K562 (cell line): ENCODE measurements around the gene AGAP3. TPM values are rescaled to one million over a fixed set of nuclear protein-coding genes. Genes with fewer than 3 reads are reported as not detected.

Experiments used
- ATAC-seq: fragments of 200-7000 bp; cut with Tn5 transposase; 3 replicates; pipeline ENCODE4 v1.9.1; 2020; ENCODE audit warnings: moderate library complexity
- BruUV-seq: library from RNA; stranded (reverse); fragments of 400-500 nt; replicated peaks from 2 replicates; lab custom pipeline; 2021; lab: Mats Ljungman, UMichigan
- CTCF ChIA-PET: fragments of 300-600 bp; formaldehyde crosslinking; extraction: SDS; loops from one replicate; lab custom pipeline; 2021; ENCODE audit warnings: low intra/inter-chr PET ratio; lab: Yijun Ruan, JAX
- POLR2A ChIA-PET: fragments of 300-600, 350-650 bp; sonication (Branson Sonifier 250); formaldehyde crosslinking; extraction: SDS; loops from one replicate; lab custom pipeline; 2021; ENCODE audit warnings: antibody characterized with exemption, inconsistent platforms; lab: Yijun Ruan, JAX
- DNase-seq, 4 experiments: peaks; one replicate each; pipeline versions ENCODE4 v3.0.0 to v3.0.0-alpha.2; 2011 to 2018; ENCODE audit warnings: low spot score in 3 of 4, mixed read lengths in 3 of 4; ENCODE audit errors: extremely low read depth in 1 of 4
- FAIRE-seq: peaks from 2 replicates; lab custom pipeline; 2011; peaks lifted over from hg19 to GRCh38; lab: Jason Lieb, UNC
- H2AFZ ChIP-seq: 2 replicates; pipeline ENCODE4 v1.6.0; 2011; ENCODE audit warnings: low read depth, low read length, control low read depth, inconsistent platforms
- H3K27ac ChIP-seq: fragments of 200-600 bp; 3 replicates; pipeline ENCODE4 v1.8.0; 2011; ENCODE audit warnings: low read depth, mild to moderate bottlenecking, control low read depth, inconsistent platforms, low read length, moderate library complexity, mixed read lengths; ENCODE audit errors: extremely low read depth
- H3K27me3 ChIP-seq, 2 experiments: fragments of 300-600 bp in 1 of 2; 2 replicates in 1 of 2; 3 replicates in 1 of 2; pipeline versions ENCODE4 v1.6.0 to v1.8.0; 2011; ENCODE audit warnings: inconsistent platforms in 2 of 2, low read length in 2 of 2, mild to moderate bottlenecking in 1 of 2, mixed read lengths in 1 of 2, moderate library complexity in 1 of 2; ENCODE audit not compliant: control insufficient read depth in 2 of 2, insufficient read depth in 2 of 2
- H3K36me3 ChIP-seq: fragments of 300-600 bp; 3 replicates; pipeline ENCODE4 v1.8.0; 2011; ENCODE audit warnings: mild to moderate bottlenecking, low read length, inconsistent platforms; ENCODE audit not compliant: control insufficient read depth, insufficient read depth
- H3K4me1 ChIP-seq, 2 experiments: fragments of 200-600 bp in 1 of 2; replicated peaks in 1 of 2; 2 replicates in 1 of 2; 3 replicates in 1 of 2; pipeline versions ENCODE4 v1.5.1 to v1.8.0; 2011; ENCODE audit warnings: inconsistent platforms in 2 of 2, low read length in 2 of 2, mild to moderate bottlenecking in 1 of 2, mixed read lengths in 1 of 2, moderate library complexity in 1 of 2; ENCODE audit not compliant: control insufficient read depth in 2 of 2, insufficient read depth in 2 of 2
- H3K4me2 ChIP-seq: 2 replicates; pipeline ENCODE4 v1.6.1; 2011; ENCODE audit warnings: low read length, control low read depth, inconsistent platforms, mixed read lengths; ENCODE audit not compliant: insufficient read depth
- H3K4me3 ChIP-seq: fragments of 200-600 bp; sonication (generic), shearing (Covaris generic); 2 replicates; pipeline ENCODE4 v1.5.1; 2016; ENCODE audit warnings: control low read depth, inconsistent platforms
- H3K79me2 ChIP-seq: fragments of 200-600 bp; 3 replicates; pipeline ENCODE4 v1.8.0; 2011; ENCODE audit warnings: low read length, inconsistent platforms; ENCODE audit not compliant: control insufficient read depth, insufficient read depth
- H3K9ac ChIP-seq, 2 experiments: 2 replicates each; pipeline versions ENCODE4 v1.6.0 to v1.6.1; 2011; ENCODE audit warnings: low read depth in 2 of 2, low read length in 2 of 2, control low read depth in 1 of 2, inconsistent platforms in 1 of 2, mild to moderate bottlenecking in 1 of 2, mixed read lengths in 1 of 2; ENCODE audit not compliant: insufficient read depth in 1 of 2
- H3K9me1 ChIP-seq: one replicate; pipeline ENCODE4 v1.6.0; 2011; ENCODE audit warnings: inconsistent platforms, mild to moderate bottlenecking, low read length, moderate library complexity; ENCODE audit not compliant: control insufficient read depth, insufficient read depth
- H3K9me3 ChIP-seq: replicated peaks from 2 replicates; pipeline ENCODE4 v1.5.1; 2011; ENCODE audit warnings: low read depth, low read length, inconsistent platforms; ENCODE audit not compliant: control insufficient read depth, insufficient read depth
- H4K20me1 ChIP-seq: replicated peaks from 2 replicates; pipeline ENCODE4 v1.6.1; 2011; ENCODE audit warnings: low read length, inconsistent platforms, mixed read lengths; ENCODE audit not compliant: control insufficient read depth, insufficient read depth
- ETS2 ChIP-seq: IDR thresholded peaks from 2 replicates; pipeline ENCODE4 v1.6.1; 2016; ENCODE audit warnings: borderline replicate concordance, missing genetic modification characterization, mild to moderate bottlenecking, moderate library complexity, missing compliant biosample characterization; ENCODE audit not compliant: poor library complexity, severe bottlenecking
- KLF6 ChIP-seq: fragments of 250-450 bp; sonication (Bioruptor Pico); IDR thresholded peaks from 2 replicates; pipeline ENCODE4 v1.4.0; 2020; ENCODE audit warnings: mild to moderate bottlenecking, moderate library complexity, borderline replicate concordance
- RFX1 ChIP-seq: fragments of 450-650 bp; IDR thresholded peaks from 2 replicates; pipeline ENCODE4 v1.6.1; 2016; ENCODE audit warnings: mild to moderate bottlenecking, moderate library complexity
- SIN3B ChIP-seq: fragments of 450-650 bp; IDR thresholded peaks from 2 replicates; pipeline ENCODE4 v1.6.1; 2017; ENCODE audit warnings: low read depth, mild to moderate bottlenecking, moderate library complexity
- ZNF143 ChIP-seq: sonication (generic); formaldehyde crosslinking; IDR thresholded peaks from 2 replicates; pipeline ENCODE4 v1.9.0; 2022; ENCODE audit warnings: mild to moderate bottlenecking, missing genetic modification reagents
- ZNF224 ChIP-seq: sonication (generic); formaldehyde crosslinking; IDR thresholded peaks from 2 replicates; pipeline ENCODE4 v1.8.0; 2022; ENCODE audit warnings: mild to moderate bottlenecking, missing genetic modification reagents
- ZNF3 ChIP-seq: fragments of 250-450 bp; sonication (Bioruptor Pico); IDR thresholded peaks from 2 replicates; pipeline ENCODE4 v1.5.0; 2021; ENCODE audit warnings: mild to moderate bottlenecking, moderate library complexity
- ZNF354B ChIP-seq: fragments of 250-450 bp; sonication (Bioruptor Pico); IDR thresholded peaks from 2 replicates; pipeline ENCODE4 v1.4.0; 2020
- ZNF395 ChIP-seq: fragments of 200-800 bp; sonication (Bioruptor generic); IDR thresholded peaks from 2 replicates; pipeline ENCODE4 v1.6.1; 2017; ENCODE audit warnings: missing genetic modification characterization, missing compliant biosample characterization
- ZNF407 ChIP-seq: fragments of 450-650 bp; IDR thresholded peaks from 2 replicates; pipeline ENCODE4 v1.6.1; 2016; ENCODE audit warnings: low read depth
- ZNF75A ChIP-seq: fragments of 450-650 bp; formaldehyde crosslinking; IDR thresholded peaks from 2 replicates; pipeline ENCODE4 v1.4.0; 2020; ENCODE audit warnings: mild to moderate bottlenecking
- WGBS: fragments of 100-300 bp; shearing (Covaris generic); methylation state at CpG from one replicate; pipeline ENCODE4 v1.1.6; 2016; ENCODE audit warnings: low coverage, mixed read lengths; ENCODE audit not compliant: insufficient coverage; ENCODE audit errors: missing lambda C conversion rate; 5-methylcytosine and 5-hydroxymethylcytosine counted together
- in situ Hi-C: fragments of 300-500 bp; cut with MboI; formaldehyde crosslinking; loops from 4 replicates; pipeline ENCODE4 v1.15.0; 2018; ENCODE audit warnings: inconsistent platforms, mixed read lengths
- intact Hi-C: fragments of 100-400 bp; cut with micrococcal nuclease; formaldehyde crosslinking; loops from 2 replicates; pipeline ENCODE4 v1.14.2; 2022
- polyA plus RNA-seq, 8 experiments: library from polyadenylated mRNA; depleted of rRNA in 4 of 8; stranded (reverse) in 5 of 8; unstranded in 3 of 8; fragments of >200 nt; fragmentation: Nextera tagmentation in 2 of 8; fragmentation: Illumina TruSeq in 1 of 8; extraction: Ambion mirVana in 2 of 8; extraction: Trizol in 1 of 8; gene quantifications; 2 replicates each; pipeline versions ENCODE4 v1.2.1 to v1.2.3, GENCODE V29; 2011 to 2014; ENCODE audit warnings: inconsistent platforms in 1 of 8, missing spikeins in 1 of 8
- total RNA-seq, 7 experiments: library from RNA; depleted of rRNA in 6 of 7; stranded (reverse); fragments of >200 nt in 6 of 7; fragmentation: Illumina TruSeq in 2 of 7; extraction: Trizol in 2 of 7; gene quantifications; 2 replicates each; pipeline versions ENCODE4 v1.2.1 to v1.2.3, GENCODE V29; 2011 to 2021; ENCODE audit warnings: low replicate concordance in 1 of 7

Gene AGAP3
- total and polyA plus RNA-seq, 9 of the 15 experiments (the other 6 are each of a cell fraction or from before 2014, with no cell fraction given): 3.4 to 208 (median 62.2) TPM

- BruUV-seq: no TSS peak
- no peak overlapping the region for H3K27ac ChIP-seq
- CTCF ChIA-PET: no interaction called here
- in situ Hi-C loops (no loop called here), intact Hi-C loops (no loop called here)
- FAIRE-seq (no peak), ATAC-seq (no peak), DNase-seq (no peak)
- no peak overlapping the region for H3K4me3 ChIP-seq
- POLR2A ChIA-PET: interaction anchor here (0.5 to 1.7 kb wide), 2 partner anchors 8 to 31 kb away, joined by 3 to 4 read pairs; no protein-coding TSS in a partner anchor
- H4K20me1 ChIP-seq: peaks cover 4% of the 10 kb centered on the region; the same call in 1 of the 2 replicates
- peaks cover 55% of the 10 kb centered on the region for H3K36me3 ChIP-seq
- H3K9me1 ChIP-seq: peaks cover 5% of the 10 kb centered on the region
- no peak overlapping the region for H3K9ac ChIP-seq
- 96% methylated on average over 6 of the region's 7 CpGs for WGBS
- H3K9me3 ChIP-seq: no peaks in the 10 kb centered on the region
- no peak overlapping the region for H3K4me2 ChIP-seq
- no peak overlapping the region for H2AFZ ChIP-seq
- H3K4me1 ChIP-seq: peaks cover 0 to 22% of the 10 kb centered on the region in 2 experiments; a peak in 2 of 5 replicates
- H3K79me2 ChIP-seq: no peaks in the 10 kb centered on the region
- peaks cover 11 to 14% of the 10 kb centered on the region in 2 experiments; a peak in 4 of 5 replicates for H3K27me3 ChIP-seq
- no peak for TF ChIP-seq SIN3B
- no peak for TF ChIP-seq ZNF143 (CRISPR knock-in tag)
- TF ChIP-seq ZNF407: no peak
- TF ChIP-seq ZNF354B (CRISPR knock-in tag): no peak
- TF ChIP-seq ZNF224 (CRISPR knock-in tag): no peak
- TF ChIP-seq ZNF75A (CRISPR knock-in tag): no peak
- TF ChIP-seq ETS2 (tag): no peak
- no peak for TF ChIP-seq ZNF3 (CRISPR knock-in tag)
- no peak for TF ChIP-seq RFX1
- no peak for TF ChIP-seq KLF6 (CRISPR knock-in tag)
- TF ChIP-seq ZNF395: no peak
Observed at GRCh38 chr7:151144387-151144786, 58.1 kb downstream of the AGAP3 start.
